ENCODE results near the gene ZNF462.

GRCh38 chr9:107020040-107020530 is 157.1 kb downstream of the ZNF462 start:
- TF ChIP-seq, protein P1, sequence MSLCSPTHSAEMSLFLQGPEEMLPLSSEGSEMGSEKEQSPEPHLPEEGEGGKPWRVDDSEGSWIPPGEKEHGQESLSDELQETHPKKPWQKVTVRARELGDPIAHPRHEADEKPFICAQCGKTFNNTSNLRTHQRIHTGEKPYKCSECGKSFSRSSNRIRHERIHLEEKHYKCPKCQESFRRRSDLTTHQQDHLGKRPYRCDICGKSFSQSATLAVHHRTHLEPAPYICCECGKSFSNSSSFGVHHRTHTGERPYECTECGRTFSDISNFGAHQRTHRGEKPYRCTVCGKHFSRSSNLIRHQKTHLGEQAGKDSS (CRISPR knock-in tag; IDR thresholded peaks at IDR 0.05; ENCODE audit: borderline replicate concordance, low read depth): no peak
- TF ChIP-seq, protein P2, sequence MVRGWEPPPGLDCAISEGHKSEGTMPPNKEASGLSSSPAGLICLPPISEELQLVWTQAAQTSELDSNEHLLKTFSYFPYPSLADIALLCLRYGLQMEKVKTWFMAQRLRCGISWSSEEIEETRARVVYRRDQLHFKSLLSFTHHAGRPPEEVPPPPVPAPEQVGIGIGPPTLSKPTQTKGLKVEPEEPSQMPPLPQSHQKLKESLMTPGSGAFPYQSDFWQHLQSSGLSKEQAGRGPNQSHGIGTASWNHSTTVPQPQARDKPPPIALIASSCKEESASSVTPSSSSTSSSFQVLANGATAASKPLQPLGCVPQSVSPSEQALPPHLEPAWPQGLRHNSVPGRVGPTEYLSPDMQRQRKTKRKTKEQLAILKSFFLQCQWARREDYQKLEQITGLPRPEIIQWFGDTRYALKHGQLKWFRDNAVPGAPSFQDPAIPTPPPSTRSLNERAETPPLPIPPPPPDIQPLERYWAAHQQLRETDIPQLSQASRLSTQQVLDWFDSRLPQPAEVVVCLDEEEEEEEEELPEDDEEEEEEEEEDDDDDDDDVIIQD (CRISPR knock-in tag; IDR thresholded peaks at IDR 0.05; ENCODE audit: low read depth): no peak
- TF ChIP-seq POLR2AphosphoS2 (IDR thresholded peaks at IDR 0.05; ENCODE audit: low read depth, low read length) (no peak), POLR2A (IDR thresholded peaks at IDR 0.05; ENCODE audit: insufficient read depth in 1 of 2, low read depth in 2 of 2, low read length in 2 of 2) (no peak), BHLHE40 (IDR thresholded peaks at IDR 0.05; ENCODE audit: low read length) (no peak), TAF1 (CRISPR knock-in tag; IDR thresholded peaks at IDR 0.05) (no peak), KLF15 (CRISPR knock-in tag; IDR thresholded peaks at IDR 0.05; ENCODE audit: borderline replicate concordance) (no peak), ZNF331 (CRISPR knock-in tag; IDR thresholded peaks at IDR 0.05) (no peak)
